MG63 (cell line): ENCODE measurements around the gene DST. TPM values are rescaled to one million over a fixed set of nuclear protein-coding genes. Genes with fewer than 3 reads are reported as not detected.

Experiments
- DNase-seq: peaks from one replicate; pipeline ENCODE4 v3.0.0-alpha.2; 2020
- H3K27me3 ChIP-seq: fragments of 250-450 bp; sonication (Bioruptor Pico); 2 replicates; pipeline ENCODE4 v1.5.1; 2020; ENCODE audit warnings: mild to moderate bottlenecking, moderate library complexity
- H3K36me3 ChIP-seq: fragments of 250-450 bp; sonication (Bioruptor Pico); 2 replicates; pipeline ENCODE4 v1.5.1; 2020; ENCODE audit warnings: mild to moderate bottlenecking, moderate library complexity
- H3K4me3 ChIP-seq: fragments of 250-450 bp; sonication (Bioruptor Pico); 2 replicates; pipeline ENCODE4 v1.5.1; 2020; ENCODE audit warnings: mild to moderate bottlenecking, moderate library complexity
- H3K9me3 ChIP-seq: fragments of 250-450 bp; sonication (Bioruptor Pico); 2 replicates; pipeline ENCODE4 v1.5.1; 2020; ENCODE audit warnings: mild to moderate bottlenecking, moderate library complexity
- total RNA-seq: library from RNA; depleted of rRNA; stranded (reverse); fragments of >200 nt; shearing (Covaris generic); gene quantifications from 2 replicates; pipeline ENCODE4 v1.2.3, GENCODE V29; 2014; ENCODE audit warnings: low replicate concordance

Gene DST
- total RNA-seq, 1 experiment from 2014 or later: 16.7 TPM

DNA sequence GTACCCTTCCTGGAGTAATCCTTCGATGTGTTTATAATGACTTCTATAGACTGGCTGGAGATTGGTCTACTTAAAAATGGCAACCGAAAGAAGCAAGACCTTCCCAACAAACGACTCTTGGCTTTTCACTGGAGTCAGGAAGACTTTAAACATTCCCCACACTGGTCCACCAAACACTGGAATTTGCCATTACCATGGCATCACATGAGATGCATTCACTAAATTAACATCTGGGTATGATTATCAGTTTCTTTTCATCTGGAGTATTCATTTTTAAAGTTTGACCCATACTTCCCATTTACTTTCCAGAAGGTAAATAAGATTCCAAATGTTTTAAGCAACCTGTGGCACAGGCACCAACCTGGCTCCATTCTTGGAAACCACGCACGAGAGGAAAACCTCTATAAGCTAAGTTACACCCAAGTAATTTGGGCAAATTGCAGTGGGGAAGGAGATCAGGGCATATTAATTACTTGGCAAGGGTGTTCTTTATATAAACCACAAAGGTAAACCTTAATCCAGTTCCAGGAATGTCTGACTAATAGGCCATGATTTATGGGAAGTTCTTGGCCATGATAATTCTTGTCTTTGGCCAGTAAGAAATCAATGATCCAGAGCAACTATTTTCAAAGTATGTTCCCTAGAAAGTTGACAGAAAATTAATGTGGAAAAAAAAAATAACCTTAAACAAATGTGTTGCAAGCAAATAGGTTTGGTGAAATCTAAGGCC lies 205.4 kb downstream of the DST start:
- H3K27me3 ChIP-seq: no peaks in the 10 kb centered on the region
- no peak for DNase-seq
- no peaks in the 10 kb centered on the region for H3K36me3 ChIP-seq
- H3K4me3 ChIP-seq: no peak overlapping the region
- peaks cover 2% of the 10 kb centered on the region; the same call in 1 of the 2 replicates for H3K9me3 ChIP-seq

- Histone ChIP-seq H3K4me3 (no peak overlapping the region), H3K9me3 (peaks cover 2% of the 10 kb centered on the region; the same call in 1 of the 2 replicates), H3K27me3 (no peaks in the 10 kb centered on the region), H3K36me3 (no peaks in the 10 kb centered on the region)
- DNase-seq: no peak
Observed at GRCh38 chr6:56435754-56436153, 206.9 kb downstream of the DST start.

DNA sequence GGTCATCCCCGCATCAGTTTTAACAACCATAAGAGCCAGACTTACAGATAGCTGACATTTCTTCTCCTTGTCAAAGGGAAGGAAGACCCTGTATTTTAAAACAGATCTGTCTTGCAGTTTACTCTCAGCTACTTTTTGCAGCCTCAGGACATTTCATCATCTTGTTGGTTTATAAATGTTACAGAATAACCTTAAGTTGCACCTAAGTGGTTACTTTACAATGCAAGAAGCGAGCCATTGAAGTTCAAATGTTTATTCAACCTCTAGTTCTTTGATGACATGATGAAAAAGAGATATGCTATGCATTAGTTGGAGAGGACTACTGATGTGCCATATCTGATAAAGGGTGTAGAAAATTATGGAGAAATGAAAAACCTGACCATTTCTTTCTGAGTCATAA lies 207.4 kb downstream of the DST start:
- Histone ChIP-seq H3K27me3 (no peaks in the 10 kb centered on the region), H3K36me3 (no peaks in the 10 kb centered on the region), H3K4me3 (no peak overlapping the region), H3K9me3 (peaks cover 2% of the 10 kb centered on the region; the same call in 1 of the 2 replicates)
- no peak for DNase-seq

GRCh38 chr6:56434606-56435005 lies 208.1 kb downstream of the DST start:
- Histone ChIP-seq H3K9me3 (peaks cover 2% of the 10 kb centered on the region; the same call in 1 of the 2 replicates), H3K4me3 (no peak overlapping the region), H3K27me3 (no peaks in the 10 kb centered on the region), H3K36me3 (no peaks in the 10 kb centered on the region)
- no peak for DNase-seq

DNA sequence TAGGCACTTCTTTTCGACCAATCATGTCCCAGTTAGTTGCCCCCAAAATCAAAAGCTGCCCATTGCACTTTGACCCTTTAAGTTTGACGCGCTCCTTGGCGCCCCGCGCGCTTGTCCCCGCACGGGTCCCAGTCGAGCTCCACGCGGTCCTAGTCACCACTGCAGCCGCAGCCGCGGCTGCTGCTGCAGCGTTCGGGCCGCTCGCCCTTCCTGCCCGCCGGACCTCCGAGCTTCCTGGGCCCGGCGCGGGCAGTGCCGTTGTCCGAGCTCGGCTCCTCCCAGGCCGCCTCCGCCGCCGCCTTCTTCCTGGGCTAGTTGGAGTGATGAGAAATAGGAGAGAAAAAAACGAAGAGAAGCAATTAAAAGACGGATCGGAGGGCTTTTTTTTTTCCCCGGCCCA lies 209.6 kb downstream of the DST start:
- no peak for DNase-seq
- H3K9me3 ChIP-seq: peaks cover 2% of the 10 kb centered on the region; the same call in 1 of the 2 replicates
- H3K27me3 ChIP-seq: no peaks in the 10 kb centered on the region
- H3K36me3 ChIP-seq: no peaks in the 10 kb centered on the region
- H3K4me3 ChIP-seq: no peak overlapping the region

DNA sequence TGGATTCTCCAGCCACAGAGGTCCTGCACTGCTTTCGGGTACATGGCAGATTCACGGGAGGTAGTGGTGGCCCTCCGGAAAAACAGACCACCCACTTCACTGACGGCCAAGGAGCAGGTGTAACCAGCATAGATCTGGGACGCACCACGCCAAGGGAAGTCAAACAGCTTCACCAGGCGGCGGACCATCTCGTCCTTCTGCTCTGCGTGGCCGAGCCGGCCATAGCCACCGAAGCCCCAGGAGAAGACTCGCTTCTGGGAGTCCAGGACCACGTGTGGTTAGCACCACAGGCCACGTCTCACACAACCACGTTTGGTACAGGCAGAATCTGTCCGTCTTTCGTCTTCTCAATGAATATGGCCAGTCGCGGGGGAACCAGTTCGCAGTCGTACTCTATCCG lies 210.5 kb downstream of the DST start:
- Histone ChIP-seq H3K27me3 (no peaks in the 10 kb centered on the region), H3K9me3 (peaks cover 2% of the 10 kb centered on the region; the same call in 1 of the 2 replicates), H3K36me3 (no peaks in the 10 kb centered on the region), H3K4me3 (no peak overlapping the region)
- no peak for DNase-seq

- Histone ChIP-seq H3K9me3 (peaks cover 2% of the 10 kb centered on the region; the same call in 1 of the 2 replicates), H3K4me3 (no peak overlapping the region), H3K36me3 (no peaks in the 10 kb centered on the region), H3K27me3 (no peaks in the 10 kb centered on the region)
- DNase-seq: no peak
Observed at GRCh38 chr6:56430629-56431600, 211.8 kb downstream of the DST start.

DNA sequence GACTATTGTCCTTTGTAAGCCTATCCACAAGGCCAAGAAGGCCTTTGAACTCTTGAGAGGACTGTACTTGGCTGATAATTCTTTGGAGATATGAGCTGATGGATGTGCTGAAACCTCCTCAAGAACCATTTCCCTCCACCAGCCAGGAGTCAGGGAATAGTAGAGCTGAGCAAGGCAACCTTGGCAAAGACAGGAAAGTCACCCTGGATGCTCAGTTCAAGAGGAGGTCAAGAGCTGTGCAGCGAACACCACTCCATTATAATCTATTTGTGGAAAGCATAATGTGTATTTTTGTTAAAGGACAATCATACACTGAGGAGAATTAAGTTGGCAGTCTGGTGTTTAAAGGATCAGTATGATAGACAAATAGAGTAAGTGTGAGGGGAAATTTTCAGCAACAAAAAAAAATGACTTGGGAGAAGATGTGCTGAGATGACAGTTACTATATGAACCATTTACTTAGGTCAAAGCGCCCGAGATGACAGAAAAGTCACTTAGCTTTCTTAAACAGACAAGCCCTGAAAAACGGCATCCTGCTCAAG lies 218.1 kb downstream of the DST start:
- Histone ChIP-seq H3K36me3 (no peaks in the 10 kb centered on the region), H3K9me3 (no peaks in the 10 kb centered on the region), H3K27me3 (no peaks in the 10 kb centered on the region), H3K4me3 (no peak overlapping the region)
- no peak for DNase-seq

DNA sequence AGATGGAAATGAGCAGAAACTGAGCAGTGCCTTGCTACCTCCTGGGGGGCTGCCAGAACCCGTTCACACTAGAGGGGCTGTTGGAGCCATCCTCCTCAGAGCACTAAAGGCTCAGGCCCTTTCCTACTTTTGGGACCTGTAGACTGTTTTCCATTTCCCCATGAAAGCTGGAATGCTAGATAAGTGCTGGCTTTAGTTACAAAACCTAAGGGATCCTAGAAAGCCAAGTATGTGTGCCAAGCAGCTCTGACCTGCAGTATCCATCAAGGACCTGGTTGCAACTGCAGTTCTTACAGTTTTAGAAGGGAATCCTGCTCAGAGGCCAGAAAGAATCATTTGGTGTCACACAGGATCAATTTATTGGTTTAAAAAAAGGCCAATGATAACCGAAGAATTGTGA lies 218.6 kb downstream of the DST start:
- Histone ChIP-seq H3K4me3 (no peak overlapping the region), H3K27me3 (no peaks in the 10 kb centered on the region), H3K9me3 (no peaks in the 10 kb centered on the region), H3K36me3 (no peaks in the 10 kb centered on the region)
- no peak for DNase-seq

DNA sequence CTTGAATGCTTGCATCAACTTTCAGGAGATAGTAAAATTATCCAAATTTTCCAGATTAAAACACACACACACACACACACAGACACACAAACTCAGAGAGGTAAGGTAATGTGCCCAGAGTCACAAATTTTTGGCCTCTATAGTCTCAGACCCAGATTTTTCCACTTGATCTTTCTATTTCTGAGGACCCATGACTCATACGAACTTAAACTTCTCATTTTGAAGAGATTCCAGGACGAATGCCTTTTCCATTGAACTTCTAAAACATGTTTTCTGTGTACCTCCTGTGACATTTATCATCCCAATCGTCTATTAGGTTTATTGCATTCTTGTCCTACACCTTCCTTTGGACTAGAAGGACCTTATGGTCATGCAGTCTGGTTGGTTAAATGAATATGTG lies 222.4 kb downstream of the DST start:
- Histone ChIP-seq H3K27me3 (no peaks in the 10 kb centered on the region), H3K4me3 (no peak overlapping the region), H3K36me3 (no peaks in the 10 kb centered on the region), H3K9me3 (no peaks in the 10 kb centered on the region)
- no peak for DNase-seq

DNA sequence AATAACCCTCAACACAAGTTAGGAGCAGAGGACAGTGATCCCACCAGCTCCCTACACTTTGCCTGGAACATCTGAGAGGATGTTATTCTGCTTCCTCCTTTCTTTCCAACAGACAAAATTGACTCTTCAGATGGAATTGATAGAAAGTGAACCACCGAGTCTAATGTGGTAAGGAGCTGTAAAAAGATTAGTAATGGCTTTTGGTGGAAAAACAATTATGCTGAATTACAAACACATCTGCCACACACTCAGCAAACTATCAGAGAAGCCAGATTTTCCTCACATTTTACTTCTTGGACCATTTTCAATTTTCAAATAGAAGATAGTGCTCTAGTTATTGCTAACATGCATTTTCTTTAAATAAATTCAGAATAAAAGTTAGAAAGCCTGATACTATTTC lies 223.5 kb downstream of the DST start:
- no peaks in the 10 kb centered on the region for H3K9me3 ChIP-seq
- H3K27me3 ChIP-seq: no peaks in the 10 kb centered on the region
- no peaks in the 10 kb centered on the region for H3K36me3 ChIP-seq
- no peak for DNase-seq
- H3K4me3 ChIP-seq: no peak overlapping the region

- H3K27me3 ChIP-seq: no peaks in the 10 kb centered on the region
- H3K9me3 ChIP-seq: no peaks in the 10 kb centered on the region
- H3K36me3 ChIP-seq: no peaks in the 10 kb centered on the region
- no peak for DNase-seq
- no peak overlapping the region for H3K4me3 ChIP-seq
Observed at GRCh38 chr6:56417823-56418222, 224.9 kb downstream of the DST start.

DNA sequence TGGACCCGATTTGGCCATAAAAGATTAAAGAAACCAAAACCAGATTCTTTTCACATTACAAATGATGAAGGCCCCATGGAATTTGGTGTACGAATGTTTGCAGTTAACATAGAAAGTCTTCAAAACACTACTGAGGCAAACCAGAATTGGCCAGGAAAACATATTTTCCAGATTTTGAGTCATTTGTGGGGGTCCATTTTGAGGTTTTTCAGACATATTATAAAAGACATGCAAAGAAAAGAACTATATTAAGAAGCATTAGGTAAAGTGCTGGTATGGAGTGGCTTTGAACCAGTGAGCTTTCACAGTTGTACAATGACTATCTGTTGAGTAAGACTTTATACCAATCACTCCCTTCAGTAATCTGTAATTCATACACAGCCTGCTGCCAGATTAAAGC lies 226.4 kb downstream of the DST start:
- no peak for DNase-seq
- H3K9me3 ChIP-seq: no peaks in the 10 kb centered on the region
- H3K36me3 ChIP-seq: no peaks in the 10 kb centered on the region
- no peaks in the 10 kb centered on the region for H3K27me3 ChIP-seq
- no peak overlapping the region for H3K4me3 ChIP-seq

- H3K9me3 ChIP-seq: no peaks in the 10 kb centered on the region
- no peaks in the 10 kb centered on the region for H3K36me3 ChIP-seq
- no peak overlapping the region for H3K4me3 ChIP-seq
- no peaks in the 10 kb centered on the region for H3K27me3 ChIP-seq
- no peak for DNase-seq
Observed at GRCh38 chr6:56408976-56409375, 233.7 kb downstream of the DST start.
